Activated T-cell treated with anti-CD3 and anti-CD28 coated beads for 1 hour (primary cell): Measurements from ENCODE around the gene EFS.
"Not testable (repeated sequence)": the region's sequence is repeated elsewhere in the genome, so short reads cannot be mapped to it uniquely, and the experiment has no call there.

Source experiments
- DNase-seq: peaks from one replicate; pipeline ENCODE4 v3.0.0-alpha.2; 2020; ENCODE audit warnings: low read depth

The EFS gene

DNA sequence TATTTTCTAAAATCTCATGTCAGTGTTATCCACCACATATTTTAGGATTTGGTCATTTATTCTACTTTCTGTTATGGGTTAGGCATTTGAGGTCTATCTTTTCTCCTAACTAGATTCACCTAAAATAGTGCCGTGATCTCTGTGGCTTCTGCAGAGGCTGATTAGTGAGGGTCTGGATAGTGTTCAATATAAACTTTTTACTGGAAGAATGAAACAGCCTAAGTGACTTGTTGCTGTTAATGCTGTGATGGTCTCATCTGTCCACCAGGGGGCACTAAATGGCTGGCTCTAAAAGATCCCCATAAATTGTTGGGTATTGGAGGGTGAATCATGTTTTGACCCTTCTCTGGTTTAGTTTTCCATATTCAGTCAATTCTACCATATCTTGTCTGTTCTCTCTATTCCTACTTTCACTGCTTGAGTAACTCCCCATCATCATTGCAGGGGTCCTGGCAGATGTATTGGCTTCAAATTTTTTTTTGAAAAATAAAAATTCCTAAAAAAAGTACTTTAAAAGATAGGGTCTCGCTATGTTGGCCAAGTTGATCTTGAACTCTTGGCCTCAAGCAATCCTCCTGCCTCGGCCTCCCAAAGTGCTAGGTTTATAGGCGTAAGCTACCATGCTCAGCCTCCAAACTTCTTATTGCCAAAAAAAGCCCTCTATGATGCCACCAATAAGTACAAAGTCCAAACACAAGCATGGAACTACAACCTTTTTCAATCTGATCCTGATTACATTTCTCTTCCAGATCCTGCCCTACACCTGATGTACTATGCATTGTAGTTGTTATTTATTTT is 36.8 kb downstream of the EFS start:
- peak; percentile 52 for DNase-seq

DNA sequence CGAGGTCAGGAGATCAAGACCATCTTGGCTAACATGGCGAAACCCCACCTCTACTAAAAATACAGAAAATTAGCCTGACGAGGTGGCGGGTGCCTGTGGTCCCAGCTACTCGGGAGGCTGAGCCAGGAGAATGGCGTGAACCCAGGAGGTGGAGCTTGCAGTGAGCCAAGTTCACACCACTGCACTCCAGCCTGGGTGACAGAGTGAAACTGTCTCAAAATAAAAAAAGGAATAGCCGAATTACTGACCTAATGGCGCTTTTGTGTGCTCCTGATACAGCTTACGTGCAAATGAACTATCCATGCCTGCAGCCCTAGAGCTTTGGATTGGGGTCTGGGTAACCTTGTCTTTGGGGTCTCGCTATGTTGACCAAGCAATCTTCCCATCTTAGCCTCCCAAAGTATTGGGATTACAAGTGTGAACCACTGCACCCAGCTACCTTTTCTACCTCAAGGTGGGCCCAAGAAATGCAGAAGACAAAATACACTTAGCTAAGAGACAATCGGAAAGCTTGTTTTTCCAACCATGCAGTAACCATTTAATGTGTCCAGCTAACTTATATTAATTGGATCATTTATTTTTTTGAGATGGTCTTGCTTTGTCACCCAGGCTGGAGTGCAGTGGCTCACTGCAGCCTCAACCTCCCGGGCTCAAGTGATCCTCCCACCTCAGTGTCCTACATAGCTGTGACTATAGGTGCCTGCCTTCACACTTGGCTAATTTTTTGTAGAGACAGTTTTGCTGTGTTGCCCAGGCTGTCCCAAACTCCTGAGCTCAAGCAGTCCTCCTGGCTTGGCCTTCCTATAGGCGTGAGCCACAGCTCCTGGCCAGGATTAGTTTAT is 38.3 kb downstream of the EFS start:
- no peak for DNase-seq

DNA sequence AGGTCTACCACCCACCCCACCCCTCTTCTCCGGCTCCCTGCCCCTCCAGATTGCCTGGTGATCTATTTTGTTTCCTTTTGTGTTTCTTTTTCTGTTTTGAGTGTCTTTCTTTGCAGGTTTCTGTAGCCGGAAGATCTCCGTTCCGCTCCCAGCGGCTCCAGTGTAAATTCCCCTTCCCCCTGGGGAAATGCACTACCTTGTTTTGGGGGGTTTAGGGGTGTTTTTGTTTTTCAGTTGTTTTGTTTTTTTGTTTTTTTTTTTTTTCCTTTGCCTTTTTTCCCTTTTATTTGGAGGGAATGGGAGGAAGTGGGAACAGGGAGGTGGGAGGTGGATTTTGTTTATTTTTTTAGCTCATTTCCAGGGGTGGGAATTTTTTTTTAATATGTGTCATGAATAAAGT is 39.2 kb downstream of the EFS start:
- DNase-seq, result not testable (repeated sequence)

DNA sequence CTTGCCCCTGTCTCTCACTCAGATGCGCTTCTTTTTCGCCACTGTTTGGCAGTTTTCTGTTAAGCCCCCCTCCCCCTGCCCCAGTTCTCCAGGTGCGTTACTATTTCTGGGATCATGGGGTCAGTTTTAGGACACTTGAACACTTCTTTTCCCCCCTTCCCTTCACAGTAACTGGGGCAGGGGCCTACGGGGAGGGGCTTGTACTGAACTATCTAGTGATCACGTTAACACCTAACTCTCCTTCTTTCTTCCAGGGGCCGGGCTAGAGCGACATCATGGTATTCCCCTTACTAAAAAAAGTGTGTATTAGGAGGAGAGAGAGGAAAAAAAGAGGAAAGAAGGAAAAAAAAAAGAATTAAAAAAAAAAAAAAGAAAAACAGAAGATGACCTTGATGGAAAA is 40.0 kb downstream of the EFS start:
- no peak for DNase-seq

DNA sequence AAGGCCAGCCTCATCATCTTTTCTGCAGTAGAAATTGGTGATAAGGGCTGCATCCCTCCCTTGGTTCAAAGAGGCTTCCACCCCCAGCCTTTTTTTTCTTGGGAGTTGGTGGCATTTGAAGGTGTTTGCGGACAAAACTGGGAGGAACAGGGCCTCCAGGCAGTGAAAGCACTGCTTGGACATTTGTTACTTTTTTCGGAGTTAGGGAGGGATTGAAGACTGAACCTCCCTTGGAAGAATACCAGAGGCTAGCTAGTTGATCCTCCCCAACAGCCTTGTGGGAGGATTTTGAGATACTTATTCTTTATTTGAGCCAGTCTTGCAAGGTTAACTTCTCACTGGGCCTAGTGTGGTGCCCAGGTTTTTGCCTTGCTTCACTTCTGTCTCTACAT is 40.5 kb downstream of the EFS start:
- DNase-seq, result no peak

DNA sequence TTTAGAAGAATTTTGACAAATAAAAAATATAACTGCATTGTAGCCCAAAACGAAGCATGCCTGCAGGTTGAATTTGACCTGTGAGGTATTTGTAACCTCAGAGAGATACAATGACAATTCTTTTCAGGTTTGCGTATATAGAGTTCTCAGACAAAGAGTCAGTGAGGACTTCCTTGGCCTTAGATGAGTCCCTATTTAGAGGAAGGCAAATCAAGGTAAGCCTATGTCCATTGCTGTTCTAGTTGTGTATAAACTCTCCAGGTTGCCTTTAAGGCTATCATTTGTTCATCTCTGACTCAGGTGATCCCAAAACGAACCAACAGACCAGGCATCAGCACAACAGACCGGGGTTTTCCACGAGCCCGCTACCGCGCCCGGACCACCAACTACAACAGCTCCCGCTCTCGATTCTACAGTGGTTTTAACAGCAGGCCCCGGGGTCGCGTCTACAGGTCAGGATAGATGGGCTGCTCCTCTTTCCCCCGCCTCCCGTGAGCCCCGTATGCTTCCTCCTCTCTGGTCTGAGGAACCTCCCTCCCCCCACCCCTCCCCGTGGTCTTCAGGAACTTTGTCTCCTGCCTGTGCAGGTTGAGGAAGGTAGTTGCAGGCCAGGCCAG is 41.0 kb downstream of the EFS start:
- DNase-seq, result no peak

DNA sequence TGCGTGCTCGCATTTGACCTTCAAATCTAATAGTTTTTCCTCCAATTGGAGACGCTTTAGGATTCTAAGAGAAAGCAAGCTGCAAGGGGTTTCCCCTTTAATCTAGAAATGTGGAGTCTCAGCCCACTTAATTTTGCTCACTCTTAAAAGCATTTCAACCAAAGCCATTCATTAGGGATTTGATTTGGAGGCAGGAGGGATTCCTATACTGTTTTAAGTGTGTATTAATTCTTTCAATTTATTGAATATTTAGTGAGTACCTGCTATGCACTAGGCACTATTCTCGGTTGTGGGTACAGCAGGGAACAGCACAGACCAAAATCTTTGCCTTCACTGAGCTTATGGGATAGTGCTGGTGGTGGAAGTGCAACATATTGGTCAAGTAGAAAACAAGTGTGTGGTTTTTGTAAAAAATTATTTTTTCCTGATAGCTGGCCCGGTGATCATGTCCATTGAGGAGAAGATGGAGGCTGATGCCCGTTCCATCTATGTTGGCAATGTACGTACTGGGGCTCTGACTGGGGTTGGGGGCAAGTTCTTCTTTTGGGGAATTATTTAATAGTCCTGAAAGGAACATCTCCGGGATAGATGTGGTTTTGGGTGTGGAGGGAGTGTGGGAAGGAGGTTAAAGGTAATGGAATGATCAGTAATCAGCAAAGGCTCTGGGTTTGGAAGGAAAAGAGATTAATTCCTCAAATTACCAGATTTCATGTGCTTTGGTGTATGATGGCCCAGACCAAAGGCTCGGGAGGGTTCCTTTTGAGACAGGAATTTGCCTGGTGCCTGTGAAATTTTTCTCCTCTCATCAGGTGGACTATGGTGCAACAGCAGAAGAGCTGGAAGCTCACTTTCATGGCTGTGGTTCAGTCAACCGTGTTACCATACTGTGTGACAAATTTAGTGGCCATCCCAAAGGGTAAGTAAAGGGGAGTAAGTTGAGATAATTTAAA is 42.1 kb downstream of the EFS start:
- DNase-seq, result no peak

DNA sequence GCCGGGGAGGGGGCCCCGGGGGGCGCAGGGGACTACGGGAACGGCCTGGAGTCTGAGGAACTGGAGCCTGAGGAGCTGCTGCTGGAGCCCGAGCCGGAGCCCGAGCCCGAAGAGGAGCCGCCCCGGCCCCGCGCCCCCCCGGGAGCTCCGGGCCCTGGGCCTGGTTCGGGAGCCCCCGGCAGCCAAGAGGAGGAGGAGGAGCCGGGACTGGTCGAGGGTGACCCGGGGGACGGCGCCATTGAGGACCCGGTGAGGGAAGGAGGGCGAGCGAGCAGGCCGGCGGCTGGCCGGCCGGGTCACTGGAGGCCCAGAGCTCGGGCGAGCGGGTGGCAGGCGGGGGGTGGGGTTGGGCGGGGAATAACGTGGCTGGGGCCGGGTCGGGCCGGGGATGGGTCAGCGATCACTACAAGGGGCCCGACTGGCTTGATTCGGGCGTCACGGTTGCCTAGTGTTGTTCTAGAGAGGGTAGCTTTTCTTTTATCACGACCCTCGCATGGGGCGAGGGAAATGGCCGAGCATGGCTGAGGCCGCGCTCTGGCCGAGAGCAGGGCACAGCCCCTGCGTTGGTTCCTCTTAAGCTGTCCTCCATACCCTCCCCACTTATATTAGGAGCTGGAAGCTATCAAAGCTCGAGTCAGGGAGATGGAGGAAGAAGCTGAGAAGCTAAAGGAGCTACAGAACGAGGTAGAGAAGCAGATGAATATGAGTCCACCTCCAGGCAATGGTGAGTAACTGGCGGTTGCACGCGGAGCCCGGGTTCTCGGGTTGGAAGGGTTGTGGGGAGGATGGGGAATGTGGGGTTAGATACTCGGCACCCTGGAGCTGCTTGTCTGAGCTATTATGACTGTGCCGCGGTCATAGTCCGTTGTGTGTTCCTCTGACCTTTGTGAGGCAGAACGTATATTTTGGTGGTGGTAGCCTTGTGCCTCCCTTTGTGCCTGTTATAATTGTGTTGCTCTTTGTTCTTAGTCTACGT is 43.1 kb downstream of the EFS start:
- peak; percentile 20 for DNase-seq

DNA sequence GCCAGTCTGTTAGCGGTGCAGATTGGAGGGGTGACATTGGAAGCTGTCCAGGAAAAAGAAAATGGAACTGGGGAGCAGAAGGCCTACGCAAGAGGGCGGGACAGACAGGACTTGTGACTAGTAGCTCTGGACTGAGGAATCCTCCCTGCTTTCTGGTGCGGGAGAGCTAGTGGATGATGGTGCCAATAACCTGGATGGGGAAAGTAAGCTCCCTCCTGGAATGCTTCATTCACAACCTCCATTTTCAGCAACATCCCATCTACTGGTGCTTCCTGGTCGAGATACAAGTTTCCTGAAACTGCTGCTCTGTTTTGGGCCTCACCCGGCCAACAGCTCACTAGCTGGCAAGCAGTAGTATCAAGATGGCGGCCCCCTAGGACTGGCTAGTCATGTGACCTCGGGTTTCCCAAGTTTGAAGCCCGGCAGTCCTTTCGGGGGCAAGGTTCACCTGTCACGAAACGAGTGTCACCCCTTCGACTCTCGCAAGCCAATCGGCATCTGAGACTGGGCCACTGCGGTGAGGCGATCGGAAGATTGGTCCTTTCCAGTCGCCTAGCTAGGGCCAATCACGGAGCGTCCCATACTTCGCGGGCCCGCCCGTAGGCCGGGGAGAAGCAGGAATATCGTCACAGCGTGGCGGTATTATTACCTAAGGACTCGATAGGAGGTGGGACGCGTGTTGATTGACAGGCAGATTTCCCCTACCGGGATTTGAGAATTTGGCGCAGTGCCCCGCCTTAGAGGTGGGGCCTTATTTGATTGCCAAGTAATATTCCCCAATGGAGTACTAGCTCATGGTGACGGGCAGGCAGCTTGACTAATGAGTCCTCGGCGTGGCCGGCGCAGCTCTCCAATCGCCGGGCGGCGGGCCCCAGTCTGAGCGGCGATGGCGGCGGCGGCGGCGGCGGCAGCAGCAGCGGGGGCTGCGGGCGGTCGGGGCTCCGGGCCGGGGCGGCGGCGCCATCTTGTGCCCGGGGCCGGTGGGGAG is 44.1 kb downstream of the EFS start, which contains the start of gene PABPN1:
Gene PABPN1 (plus strand): TSS at position 874 of the 988 bp plus-strand sequence. CDS start 13 bp downstream, at position 887.
- DNase-seq, result peak; percentile 94

DNA sequence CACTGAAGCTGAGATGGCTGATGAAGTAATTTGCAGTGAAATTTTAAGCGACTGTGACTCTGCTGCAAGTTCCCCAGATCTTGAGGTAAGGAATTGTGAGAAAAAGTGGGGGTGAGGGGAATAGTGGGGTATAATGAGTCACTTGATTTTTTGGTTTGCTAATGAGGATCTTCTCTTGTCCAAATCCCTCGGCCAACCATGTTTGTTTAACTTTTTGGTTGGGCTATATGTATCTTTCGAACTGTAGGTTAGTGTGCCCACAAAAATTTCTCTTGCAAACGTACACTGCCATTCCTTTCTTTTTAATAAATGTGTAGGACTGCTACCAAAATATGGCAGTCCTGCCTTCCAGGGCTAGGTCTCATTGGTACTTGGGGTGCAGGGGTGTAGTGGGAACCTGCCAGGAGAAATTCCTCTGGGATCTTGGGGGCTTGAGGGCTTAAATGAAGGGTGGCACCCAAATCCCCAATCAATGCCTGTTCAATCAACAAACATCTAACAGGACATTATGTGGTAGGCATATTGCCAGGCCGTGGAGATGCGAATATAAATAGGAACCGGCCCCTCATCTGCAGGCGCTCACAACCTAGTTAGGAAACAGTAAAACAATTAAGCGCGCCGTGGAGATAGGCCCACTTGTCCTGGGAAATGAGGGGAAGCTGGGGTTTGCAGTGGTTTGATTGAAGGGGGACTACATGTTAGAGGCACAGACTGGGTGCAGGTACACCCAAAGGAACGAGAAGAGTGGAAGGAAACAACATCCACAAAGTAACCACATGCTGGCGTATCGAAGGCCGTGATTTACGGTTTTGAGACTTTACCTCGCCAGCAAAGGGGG is 45.0 kb downstream of the EFS start:
- no peak for DNase-seq

DNA sequence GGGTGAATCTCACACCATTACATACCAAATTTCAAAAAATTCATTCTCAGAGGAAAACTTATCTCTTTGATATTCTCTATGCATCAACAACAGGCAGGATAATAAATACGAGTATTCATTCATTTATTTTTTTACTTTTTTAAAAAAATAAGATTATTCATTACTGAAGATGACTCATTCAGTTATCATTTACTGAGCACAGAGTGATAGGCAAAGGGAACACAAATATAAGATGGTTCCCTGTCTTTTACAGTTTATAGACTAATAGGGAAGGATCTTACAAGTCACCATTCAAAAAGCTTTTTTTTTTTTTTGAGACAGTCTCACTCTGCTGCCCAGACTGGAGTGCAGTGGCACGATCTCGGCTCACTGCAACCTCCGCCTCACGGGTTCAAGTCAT is 48.7 kb downstream of the EFS start:
- DNase-seq, result no peak

DNA sequence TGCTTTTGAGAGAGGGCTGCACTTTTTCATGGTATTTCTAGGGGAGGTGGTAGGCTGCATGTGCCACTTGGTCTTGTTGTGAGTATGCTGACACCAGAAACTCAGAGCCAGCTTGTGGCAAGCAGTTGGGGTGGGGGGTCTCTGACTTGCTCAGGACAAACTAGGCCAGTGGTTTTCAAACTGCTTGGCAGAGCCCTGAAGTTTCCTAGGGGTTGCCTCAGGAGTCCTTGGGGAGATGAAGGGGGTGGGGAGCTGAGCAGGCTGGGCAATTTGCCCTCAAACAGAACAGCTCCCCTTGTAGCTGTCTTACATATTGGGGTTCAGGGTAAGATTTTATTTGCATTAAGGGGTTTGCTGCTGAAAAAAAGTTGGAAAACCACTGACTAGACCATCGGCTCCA is 54.4 kb downstream of the EFS start:
- no peak for DNase-seq

DNA sequence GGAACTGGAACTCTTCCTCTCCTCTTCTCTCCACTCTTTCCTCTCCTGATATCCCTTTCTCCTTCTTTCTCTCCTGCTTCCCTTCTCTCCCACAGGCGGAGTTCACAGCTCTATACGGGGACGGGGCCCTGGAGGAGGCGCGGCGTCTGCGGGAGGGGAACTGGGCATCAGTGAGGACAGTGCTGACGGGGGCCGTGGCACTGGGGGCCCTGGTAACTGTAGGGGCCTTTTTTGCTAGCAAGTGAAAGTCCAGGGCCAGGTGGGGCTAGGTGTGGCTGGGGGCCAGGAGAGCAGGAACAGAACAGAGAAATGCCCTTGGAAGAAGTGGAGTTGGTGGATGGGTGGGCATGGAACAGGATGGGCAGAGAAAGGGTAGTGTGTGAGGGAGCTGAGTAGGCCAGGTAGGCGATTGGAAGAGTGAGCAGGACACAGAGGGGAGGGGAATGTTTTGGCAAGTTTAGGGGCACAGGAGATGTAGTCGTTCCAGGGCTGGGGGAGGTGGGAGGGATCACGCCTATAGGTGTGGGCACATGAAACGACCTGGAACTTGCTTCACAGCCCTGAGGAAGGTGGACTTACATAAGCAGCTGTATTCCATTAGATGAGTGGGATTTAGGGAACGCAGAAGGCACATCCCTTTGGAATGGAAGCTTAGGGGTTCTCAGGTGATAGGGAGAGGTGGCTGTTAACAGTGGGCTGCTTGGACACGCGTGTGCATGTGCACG is 56.1 kb downstream of the EFS start:
- DNase-seq, result no peak

DNA sequence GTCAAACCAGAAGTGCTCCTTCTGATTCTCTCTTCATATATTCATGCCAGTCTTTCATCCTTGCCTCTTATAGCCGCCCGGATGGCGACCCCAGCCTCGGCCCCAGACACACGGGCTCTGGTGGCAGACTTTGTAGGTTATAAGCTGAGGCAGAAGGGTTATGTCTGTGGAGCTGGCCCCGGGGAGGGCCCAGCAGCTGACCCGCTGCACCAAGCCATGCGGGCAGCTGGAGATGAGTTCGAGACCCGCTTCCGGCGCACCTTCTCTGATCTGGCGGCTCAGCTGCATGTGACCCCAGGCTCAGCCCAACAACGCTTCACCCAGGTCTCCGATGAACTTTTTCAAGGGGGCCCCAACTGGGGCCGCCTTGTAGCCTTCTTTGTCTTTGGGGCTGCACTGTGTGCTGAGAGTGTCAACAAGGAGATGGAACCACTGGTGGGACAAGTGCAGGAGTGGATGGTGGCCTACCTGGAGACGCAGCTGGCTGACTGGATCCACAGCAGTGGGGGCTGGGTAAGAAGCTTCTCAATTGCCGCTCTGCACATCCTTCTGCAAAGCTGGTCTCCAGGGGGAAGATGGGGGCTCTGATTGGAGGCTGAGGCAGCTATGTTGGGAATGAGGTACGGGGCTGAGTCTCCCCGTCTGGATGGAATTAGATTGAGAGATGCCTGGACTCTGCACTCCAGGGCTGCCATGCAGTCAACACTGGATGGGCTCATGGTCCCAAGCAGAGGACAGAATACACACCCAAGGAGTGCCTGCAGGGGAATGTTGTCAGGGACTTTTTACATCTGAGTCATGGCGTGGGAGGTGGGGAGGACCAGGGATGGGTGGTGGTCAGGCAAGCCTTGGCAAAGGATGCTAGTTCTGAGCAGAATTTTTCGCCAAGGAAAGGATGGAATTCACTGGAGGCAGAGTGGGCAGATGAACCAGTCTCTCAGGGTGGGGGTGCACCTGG is 57.0 kb downstream of the EFS start:
- DNase-seq, result no peak

DNA sequence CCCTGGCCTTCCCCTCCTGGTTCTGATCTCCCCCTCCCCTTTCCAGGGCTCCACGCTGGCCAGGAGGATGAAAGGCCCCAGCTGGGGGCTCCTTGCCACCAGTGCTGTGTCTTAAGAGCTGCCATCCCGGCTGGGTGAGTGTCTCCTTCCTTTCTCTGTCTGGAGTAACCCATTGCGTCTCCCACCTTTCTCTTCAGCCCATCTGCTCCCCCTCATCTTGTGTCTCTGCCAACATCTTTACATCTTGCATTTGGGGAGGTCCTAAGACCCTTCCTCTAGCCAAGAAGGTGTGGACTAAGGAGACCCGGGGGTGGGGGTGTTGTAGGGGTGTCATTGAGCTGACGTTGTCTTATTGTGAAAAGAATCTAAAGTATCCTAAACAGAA is 57.8 kb downstream of the EFS start:
- no peak for DNase-seq

DNA sequence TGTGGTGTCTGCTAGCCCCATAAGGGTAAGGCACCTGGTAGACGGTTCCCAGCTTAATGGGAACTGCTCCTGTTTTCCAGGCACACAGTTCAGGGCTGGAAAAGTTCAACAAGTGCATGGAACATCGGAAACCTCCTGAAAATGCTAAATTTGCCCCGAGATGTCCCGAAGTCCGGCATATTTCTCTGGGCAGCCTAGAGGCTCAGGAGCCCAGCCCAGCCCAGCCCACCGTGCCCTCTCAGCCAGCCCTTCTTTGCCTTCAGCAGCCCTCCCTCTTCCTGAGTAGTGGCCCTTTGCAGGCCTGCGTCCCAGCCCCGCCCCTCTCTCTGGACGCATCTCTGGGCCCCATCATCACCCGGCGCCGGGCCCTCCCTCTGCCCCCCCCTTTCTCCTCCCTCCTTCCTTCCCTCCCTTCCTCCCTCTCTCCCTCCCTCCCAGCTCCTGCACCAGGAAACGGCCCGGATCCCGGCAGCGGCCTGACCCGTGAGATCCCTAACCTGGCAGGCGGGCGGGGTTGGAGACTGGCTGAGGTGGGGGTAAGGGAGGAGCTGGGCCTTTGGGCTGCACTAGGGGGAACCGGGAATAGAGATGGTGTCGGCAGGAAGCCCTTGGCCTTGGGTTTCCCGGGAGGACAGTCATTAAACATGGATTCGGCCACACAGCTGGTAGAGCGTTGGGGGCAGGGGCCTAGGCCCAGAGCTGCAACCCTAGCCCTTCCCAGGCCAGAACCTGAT is 58.4 kb downstream of the EFS start, which contains the start of gene BCL2L2:
Gene BCL2L2 (plus strand): TSS at position 422 of the 734 bp plus-strand sequence. CDS start 935 bp downstream, outside the sequence.
- DNase-seq, result no peak
